ENCODE data around the gene AUTS2.

AUTS2 gene

DNA sequence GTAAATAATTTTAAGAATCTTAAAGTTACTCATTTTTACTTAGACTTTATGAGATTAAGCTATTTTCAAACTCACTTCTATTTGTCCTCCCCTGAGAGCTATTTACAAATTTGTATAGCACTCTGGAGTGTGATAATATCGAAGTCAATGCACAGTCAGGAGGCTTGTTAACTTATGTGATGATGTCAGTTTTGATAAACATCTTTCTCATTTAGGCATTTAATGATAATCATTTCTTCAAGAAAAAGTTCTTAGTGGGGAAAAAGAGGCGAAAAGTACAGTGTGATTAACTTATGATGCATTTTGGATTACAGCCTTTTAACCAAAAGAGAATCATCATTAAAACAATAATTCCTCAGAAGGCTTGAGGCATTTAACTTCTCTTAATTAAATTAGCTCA, 468.6 kb downstream of the AUTS2 start:
- Histone ChIP-seq H3K36me3 (ENCODE audit: insufficient read depth, insufficient read length, low read length) (no peaks in the 10 kb centered on the region), H3K9me3 (ENCODE audit: insufficient read depth, low read length) (no peaks in the 10 kb centered on the region), H3K9ac (ENCODE audit: insufficient read length, low read depth) (no peak overlapping the region), H3K4me3 (ENCODE audit: insufficient read length, low read depth) (no peak overlapping the region), H3K27me3 (ENCODE audit: insufficient read depth, insufficient read length) (no peaks in the 10 kb centered on the region), H3K4me1 (ENCODE audit: insufficient read depth, insufficient read length) (no peaks in the 10 kb centered on the region)
- no peak for DNase-seq (ENCODE audit: low read depth, low spot score)
- TF ChIP-seq SUZ12 (IDR thresholded peaks at IDR 0.05; ENCODE audit: extremely low read depth, insufficient read depth, insufficient read length) (no peak), YY1 (IDR thresholded peaks at IDR 0.05; ENCODE audit: insufficient read depth, insufficient read length) (no peak)

- Histone ChIP-seq H3K36me3 (ENCODE audit: insufficient read depth, insufficient read length, low read length) (no peaks in the 10 kb centered on the region), H3K27me3 (ENCODE audit: insufficient read depth, insufficient read length) (no peaks in the 10 kb centered on the region), H3K4me3 (ENCODE audit: insufficient read length, low read depth) (no peak overlapping the region), H3K9ac (ENCODE audit: insufficient read length, low read depth) (no peak overlapping the region), H3K4me1 (ENCODE audit: insufficient read depth, insufficient read length) (no peaks in the 10 kb centered on the region), H3K9me3 (ENCODE audit: insufficient read depth, low read length) (no peaks in the 10 kb centered on the region)
- TF ChIP-seq YY1 (IDR thresholded peaks at IDR 0.05; ENCODE audit: insufficient read depth, insufficient read length) (no peak), ZNF274 (IDR thresholded peaks at IDR 0.05; ENCODE audit: low read depth, low read length) (no peak), SUZ12 (IDR thresholded peaks at IDR 0.05; ENCODE audit: extremely low read depth, insufficient read depth, insufficient read length) (no peak)
- no peak for DNase-seq (ENCODE audit: low read depth, low spot score)
Observed at GRCh38 chr7:70068531-70068930, 470.3 kb downstream of the AUTS2 start.

DNA sequence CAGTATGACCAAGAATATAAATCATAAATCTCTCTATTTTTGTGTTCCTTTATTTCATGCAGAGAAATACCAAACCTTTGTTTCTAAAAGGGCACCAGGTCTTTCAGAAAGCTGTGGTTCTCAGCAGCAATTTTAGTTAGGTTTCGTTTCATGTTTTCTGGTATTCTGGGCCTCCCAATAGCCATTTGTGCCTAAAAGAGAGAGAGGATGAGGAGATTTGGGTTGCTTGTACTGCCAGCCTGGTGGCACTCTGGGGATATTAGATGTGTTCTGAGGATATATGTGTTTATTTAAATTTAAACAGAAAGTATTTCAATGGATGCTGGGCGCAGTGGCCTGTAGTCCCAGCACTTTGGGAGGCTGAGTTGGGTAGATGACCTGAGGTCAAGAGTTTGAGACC, 471.7 kb downstream of the AUTS2 start:
- no peak for TF ChIP-seq ZNF274 (IDR thresholded peaks at IDR 0.05; ENCODE audit: low read depth, low read length)
- TF ChIP-seq SUZ12 (IDR thresholded peaks at IDR 0.05; ENCODE audit: extremely low read depth, insufficient read depth, insufficient read length): no peak
- no peak for TF ChIP-seq YY1 (IDR thresholded peaks at IDR 0.05; ENCODE audit: insufficient read depth, insufficient read length)
- no peaks in the 10 kb centered on the region for H3K4me1 ChIP-seq (ENCODE audit: insufficient read depth, insufficient read length)
- H3K27me3 ChIP-seq (ENCODE audit: insufficient read depth, insufficient read length): no peaks in the 10 kb centered on the region
- no peak for DNase-seq (ENCODE audit: low read depth, low spot score)
- H3K4me3 ChIP-seq (ENCODE audit: insufficient read length, low read depth): no peak overlapping the region
- H3K9me3 ChIP-seq (ENCODE audit: insufficient read depth, low read length): no peaks in the 10 kb centered on the region
- no peak overlapping the region for H3K9ac ChIP-seq (ENCODE audit: insufficient read length, low read depth)
- H3K36me3 ChIP-seq (ENCODE audit: insufficient read depth, insufficient read length, low read length): no peaks in the 10 kb centered on the region

- TF ChIP-seq ZNF274 (IDR thresholded peaks at IDR 0.05; ENCODE audit: low read depth, low read length) (no peak), SUZ12 (IDR thresholded peaks at IDR 0.05; ENCODE audit: extremely low read depth, insufficient read depth, insufficient read length) (no peak), YY1 (IDR thresholded peaks at IDR 0.05; ENCODE audit: insufficient read depth, insufficient read length) (no peak)
- H3K27me3 ChIP-seq (ENCODE audit: insufficient read depth, insufficient read length): no peaks in the 10 kb centered on the region
- H3K9me3 ChIP-seq (ENCODE audit: insufficient read depth, low read length): no peaks in the 10 kb centered on the region
- H3K4me3 ChIP-seq (ENCODE audit: insufficient read length, low read depth): no peak overlapping the region
- no peak overlapping the region for H3K9ac ChIP-seq (ENCODE audit: insufficient read length, low read depth)
- no peaks in the 10 kb centered on the region for H3K4me1 ChIP-seq (ENCODE audit: insufficient read depth, insufficient read length)
- no peaks in the 10 kb centered on the region for H3K36me3 ChIP-seq (ENCODE audit: insufficient read depth, insufficient read length, low read length)
- no peak for DNase-seq (ENCODE audit: low read depth, low spot score)
Observed at GRCh38 chr7:70071766-70072165, 473.5 kb downstream of the AUTS2 start.

DNA sequence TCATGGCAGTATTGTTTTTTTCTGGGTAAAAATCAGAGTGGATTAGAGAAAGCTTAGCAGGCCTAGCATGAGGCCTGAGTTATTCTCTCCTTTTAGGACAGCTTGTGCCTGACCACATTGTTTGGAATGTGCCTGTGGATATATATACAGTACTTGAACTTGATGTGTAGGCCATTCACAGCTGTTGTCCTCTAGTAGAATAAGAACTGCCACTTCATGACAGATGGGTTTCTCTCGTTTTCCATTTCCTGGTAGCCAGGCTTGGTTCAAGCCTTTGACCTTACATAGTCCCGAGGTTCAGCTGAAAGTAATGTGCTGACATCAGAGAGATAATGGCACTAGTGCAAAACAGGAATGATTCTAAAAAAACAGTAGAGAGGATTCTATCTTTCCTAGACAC, 473.9 kb downstream of the AUTS2 start:
- Histone ChIP-seq H3K4me3 (ENCODE audit: insufficient read length, low read depth) (no peak overlapping the region), H3K9ac (ENCODE audit: insufficient read length, low read depth) (no peak overlapping the region), H3K4me1 (ENCODE audit: insufficient read depth, insufficient read length) (no peaks in the 10 kb centered on the region), H3K27me3 (ENCODE audit: insufficient read depth, insufficient read length) (no peaks in the 10 kb centered on the region), H3K36me3 (ENCODE audit: insufficient read depth, insufficient read length, low read length) (no peaks in the 10 kb centered on the region), H3K9me3 (ENCODE audit: insufficient read depth, low read length) (no peaks in the 10 kb centered on the region)
- DNase-seq (ENCODE audit: low read depth, low spot score): no peak
- TF ChIP-seq SUZ12 (IDR thresholded peaks at IDR 0.05; ENCODE audit: extremely low read depth, insufficient read depth, insufficient read length): no peak
- TF ChIP-seq ZNF274 (IDR thresholded peaks at IDR 0.05; ENCODE audit: low read depth, low read length): no peak
- TF ChIP-seq YY1 (IDR thresholded peaks at IDR 0.05; ENCODE audit: insufficient read depth, insufficient read length): no peak

DNA sequence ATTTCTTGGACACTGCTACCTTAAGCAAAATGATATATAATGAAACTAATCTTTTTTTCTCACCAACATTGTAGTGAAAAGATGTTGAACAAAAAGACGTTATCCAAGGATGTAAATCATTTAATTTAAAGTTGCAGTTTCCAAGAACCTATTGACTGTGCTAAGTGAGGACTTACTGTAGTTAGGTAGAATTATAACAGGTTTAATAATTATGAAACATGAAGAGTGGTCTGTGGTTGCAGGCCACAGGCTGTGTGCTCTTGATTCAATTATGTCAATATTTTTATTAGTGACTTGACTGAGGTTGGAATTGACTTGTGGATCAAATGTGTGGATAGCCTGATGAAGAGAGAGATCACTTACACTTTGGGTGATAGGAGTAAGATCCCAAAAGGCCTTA, 478.1 kb downstream of the AUTS2 start:
- no peak for DNase-seq (ENCODE audit: low read depth, low spot score)
- no peak overlapping the region for H3K9ac ChIP-seq (ENCODE audit: insufficient read length, low read depth)
- no peak for TF ChIP-seq YY1 (IDR thresholded peaks at IDR 0.05; ENCODE audit: insufficient read depth, insufficient read length)
- TF ChIP-seq ZNF274 (IDR thresholded peaks at IDR 0.05; ENCODE audit: low read depth, low read length): no peak
- no peak for TF ChIP-seq SUZ12 (IDR thresholded peaks at IDR 0.05; ENCODE audit: extremely low read depth, insufficient read depth, insufficient read length)
- H3K27me3 ChIP-seq (ENCODE audit: insufficient read depth, insufficient read length): no peaks in the 10 kb centered on the region
- no peaks in the 10 kb centered on the region for H3K9me3 ChIP-seq (ENCODE audit: insufficient read depth, low read length)
- H3K4me3 ChIP-seq (ENCODE audit: insufficient read length, low read depth): no peak overlapping the region
- H3K4me1 ChIP-seq (ENCODE audit: insufficient read depth, insufficient read length): no peaks in the 10 kb centered on the region
- H3K36me3 ChIP-seq (ENCODE audit: insufficient read depth, insufficient read length, low read length): no peaks in the 10 kb centered on the region

DNA sequence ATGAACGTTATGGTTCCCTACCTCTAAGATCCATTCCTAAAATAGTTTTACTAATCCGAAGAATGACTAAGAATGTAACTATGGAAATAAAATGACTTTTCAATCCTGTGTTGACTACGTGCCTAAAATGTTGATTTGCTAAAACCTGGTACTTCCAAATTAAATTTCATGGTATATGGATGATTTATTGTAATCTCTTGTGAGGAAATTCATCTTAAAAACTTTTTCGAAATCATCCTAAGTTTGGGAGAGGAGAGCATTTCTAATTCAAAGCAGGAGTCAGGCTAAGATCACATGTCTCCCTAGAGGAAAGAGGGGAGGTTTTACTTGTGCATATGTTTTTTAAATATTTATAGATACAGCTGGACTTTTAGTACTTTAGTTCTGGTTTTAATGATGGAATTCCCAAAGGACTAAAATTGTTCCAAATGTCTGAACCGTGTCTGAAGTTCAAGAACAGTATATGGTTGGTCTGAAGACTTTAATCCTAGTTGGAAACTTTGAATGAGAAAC, 483.9 kb downstream of the AUTS2 start:
- Histone ChIP-seq H3K4me3 (ENCODE audit: insufficient read length, low read depth) (no peak overlapping the region), H3K9ac (ENCODE audit: insufficient read length, low read depth) (no peak overlapping the region), H3K4me1 (ENCODE audit: insufficient read depth, insufficient read length) (no peaks in the 10 kb centered on the region), H3K9me3 (ENCODE audit: insufficient read depth, low read length) (no peaks in the 10 kb centered on the region), H3K27me3 (ENCODE audit: insufficient read depth, insufficient read length) (no peaks in the 10 kb centered on the region), H3K36me3 (ENCODE audit: insufficient read depth, insufficient read length, low read length) (no peaks in the 10 kb centered on the region)
- TF ChIP-seq SUZ12 (IDR thresholded peaks at IDR 0.05; ENCODE audit: extremely low read depth, insufficient read depth, insufficient read length): no peak
- no peak for TF ChIP-seq ZNF274 (IDR thresholded peaks at IDR 0.05; ENCODE audit: low read depth, low read length)
- no peak for TF ChIP-seq YY1 (IDR thresholded peaks at IDR 0.05; ENCODE audit: insufficient read depth, insufficient read length)
- no peak for DNase-seq (ENCODE audit: low read depth, low spot score)
